ELF-1 (cell line): ENCODE measurements around the gene YIF1B.

Experiments used
- DNase-seq: peaks from one replicate; pipeline ENCODE4 v3.0.0-alpha.2; 2016; ENCODE audit warnings: low read depth, low spot score

Gene YIF1B, protein sequence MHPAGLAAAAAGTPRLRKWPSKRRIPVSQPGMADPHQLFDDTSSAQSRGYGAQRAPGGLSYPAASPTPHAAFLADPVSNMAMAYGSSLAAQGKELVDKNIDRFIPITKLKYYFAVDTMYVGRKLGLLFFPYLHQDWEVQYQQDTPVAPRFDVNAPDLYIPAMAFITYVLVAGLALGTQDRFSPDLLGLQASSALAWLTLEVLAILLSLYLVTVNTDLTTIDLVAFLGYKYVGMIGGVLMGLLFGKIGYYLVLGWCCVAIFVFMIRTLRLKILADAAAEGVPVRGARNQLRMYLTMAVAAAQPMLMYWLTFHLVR

DNA sequence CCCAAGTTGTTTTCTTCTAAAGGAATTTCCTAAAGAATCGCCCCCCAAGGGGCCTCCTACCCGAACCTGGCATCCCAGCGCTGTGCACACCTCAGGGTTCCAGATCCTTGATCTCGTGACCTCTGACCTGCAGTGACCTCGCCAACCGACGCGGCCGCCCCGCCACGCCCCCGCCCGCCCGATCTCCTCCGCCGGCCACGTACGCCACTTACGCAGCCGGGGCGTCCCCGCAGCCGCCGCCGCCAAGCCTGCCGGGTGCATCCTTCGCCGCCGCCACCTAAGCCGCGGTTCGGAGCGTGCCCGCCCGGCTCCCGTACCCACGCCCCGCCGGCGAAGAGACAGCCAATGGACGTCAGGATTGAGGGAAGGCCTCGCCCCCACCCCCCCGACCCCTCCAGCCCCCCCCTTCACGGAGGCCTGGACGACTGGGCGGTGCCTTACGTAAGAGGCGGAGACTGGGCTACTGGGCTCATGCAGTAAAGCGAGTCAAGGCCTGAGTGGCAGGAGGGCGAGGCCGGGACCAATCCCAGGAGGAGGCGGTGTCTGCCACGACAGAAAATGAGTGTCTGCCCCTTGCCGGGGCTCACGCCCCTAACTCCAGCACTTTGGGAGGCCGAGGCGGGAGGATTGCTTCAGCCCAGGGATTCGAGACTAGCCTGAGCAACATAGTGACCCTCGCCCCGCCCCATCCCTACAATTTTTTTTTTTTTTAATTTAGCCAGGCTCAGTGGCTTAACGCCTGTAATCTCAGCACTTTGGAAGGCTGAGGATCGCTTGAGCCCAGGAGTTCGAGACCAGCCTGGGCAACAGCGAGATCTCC, at the start of gene YIF1B:
Gene YIF1B (minus strand): TSS at position 291 of the 820 bp plus-strand sequence. CDS start 30 bp downstream, at position 261.
- peak; percentile 97 for DNase-seq

DNA sequence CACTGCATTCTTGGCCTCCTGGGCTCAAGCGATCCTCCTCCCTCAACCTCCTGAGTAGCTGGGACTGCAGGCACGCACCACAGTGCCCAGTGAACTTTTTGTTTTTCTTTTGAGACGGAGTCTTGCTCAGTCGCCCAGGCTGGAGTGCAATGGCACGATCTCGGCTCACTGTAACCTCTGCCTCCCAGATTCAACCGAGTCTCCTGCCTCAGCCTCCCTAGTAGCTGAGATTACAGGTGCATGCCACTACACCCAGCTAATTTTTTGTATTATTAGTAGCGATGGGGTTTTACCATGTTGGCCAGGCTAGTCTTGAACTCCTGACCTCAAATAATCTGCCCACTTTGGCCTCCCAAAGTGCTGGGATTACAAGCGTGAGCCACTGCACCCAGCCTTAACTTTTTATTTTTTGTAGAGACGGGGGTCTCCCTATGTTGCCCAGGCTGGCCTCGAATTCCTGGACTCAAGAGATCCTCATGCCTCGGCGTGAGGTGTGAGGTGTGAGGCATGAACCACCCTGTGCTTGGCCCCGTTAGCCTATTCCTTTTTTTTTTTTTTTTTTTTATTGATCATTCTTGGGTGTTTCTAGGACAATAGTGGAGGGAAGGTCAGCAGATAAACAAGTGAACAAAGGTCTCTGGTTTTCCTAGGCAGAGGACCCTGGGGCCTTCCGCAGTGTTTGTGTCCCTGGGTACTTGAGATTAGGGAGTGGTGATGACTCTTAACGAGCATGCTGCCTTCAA, 47.4 kb upstream of the YIF1B start:
- DNase-seq, result peak; percentile 22

DNA sequence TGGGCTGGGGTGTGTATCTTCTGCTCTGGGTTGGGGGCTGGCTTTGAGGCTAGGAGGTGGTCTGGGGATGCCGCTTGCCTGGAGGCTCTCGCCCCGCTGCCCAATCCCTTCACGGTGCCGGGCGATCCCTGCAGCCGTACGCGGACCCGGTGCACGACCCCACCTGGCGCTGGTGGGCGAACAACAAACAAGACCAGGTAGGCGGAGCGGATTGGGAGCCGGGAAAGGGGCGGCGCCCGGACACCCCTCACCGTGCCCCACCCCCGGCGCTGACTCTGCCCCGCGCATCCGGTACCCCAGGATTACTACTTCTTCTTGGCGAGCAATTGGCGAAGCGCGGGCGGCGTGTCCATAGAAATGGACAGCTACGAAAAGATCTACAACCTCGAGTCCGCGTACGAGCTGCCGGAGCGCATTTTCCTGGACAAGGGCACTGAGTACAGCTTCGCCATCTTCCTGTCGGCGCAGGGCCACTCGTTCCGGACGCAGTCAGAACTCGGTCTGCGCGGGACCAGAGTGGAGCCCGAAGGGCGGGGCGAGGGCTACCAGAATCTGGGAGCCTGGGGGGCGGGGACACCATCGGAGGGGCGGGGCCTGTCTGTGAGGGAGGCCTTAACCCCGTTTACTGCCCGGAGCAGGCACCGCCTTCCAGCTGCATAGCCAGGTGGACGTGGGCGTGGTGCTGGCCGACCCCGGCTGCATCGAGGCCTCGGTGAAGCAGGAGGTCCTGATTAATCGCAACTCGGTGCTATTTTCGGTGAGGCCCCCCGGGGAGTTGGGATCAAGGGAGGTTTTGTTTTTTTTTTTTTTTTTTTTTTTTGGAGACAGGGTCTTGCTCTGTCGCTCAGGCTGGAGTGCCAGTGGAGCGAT, 46.6 kb upstream of the YIF1B start:
- DNase-seq, result peak; percentile 89

DNA sequence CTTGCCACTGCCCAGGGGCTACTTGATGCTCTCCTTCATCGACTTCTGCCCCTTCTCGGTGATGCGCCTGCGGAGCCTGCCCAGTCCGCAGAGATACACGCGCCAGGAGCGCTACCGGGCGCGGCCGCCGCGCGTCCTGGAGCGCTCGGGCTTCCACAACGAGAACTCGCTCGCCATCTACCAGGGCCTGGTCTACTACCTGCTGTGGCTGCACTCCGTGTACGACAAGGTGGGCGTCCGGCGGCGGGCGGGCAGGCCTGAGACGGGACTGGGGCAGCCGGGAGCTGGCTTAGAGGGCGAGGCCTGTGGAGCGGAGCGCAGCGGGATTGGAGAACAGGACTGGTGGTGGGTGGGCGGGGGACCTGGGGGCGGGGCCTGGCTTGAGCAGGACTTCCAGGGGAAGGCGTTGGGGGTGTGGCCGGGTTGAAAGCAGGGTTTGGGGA, 45.9 kb upstream of the YIF1B start:
- peak; percentile 90 for DNase-seq

DNA sequence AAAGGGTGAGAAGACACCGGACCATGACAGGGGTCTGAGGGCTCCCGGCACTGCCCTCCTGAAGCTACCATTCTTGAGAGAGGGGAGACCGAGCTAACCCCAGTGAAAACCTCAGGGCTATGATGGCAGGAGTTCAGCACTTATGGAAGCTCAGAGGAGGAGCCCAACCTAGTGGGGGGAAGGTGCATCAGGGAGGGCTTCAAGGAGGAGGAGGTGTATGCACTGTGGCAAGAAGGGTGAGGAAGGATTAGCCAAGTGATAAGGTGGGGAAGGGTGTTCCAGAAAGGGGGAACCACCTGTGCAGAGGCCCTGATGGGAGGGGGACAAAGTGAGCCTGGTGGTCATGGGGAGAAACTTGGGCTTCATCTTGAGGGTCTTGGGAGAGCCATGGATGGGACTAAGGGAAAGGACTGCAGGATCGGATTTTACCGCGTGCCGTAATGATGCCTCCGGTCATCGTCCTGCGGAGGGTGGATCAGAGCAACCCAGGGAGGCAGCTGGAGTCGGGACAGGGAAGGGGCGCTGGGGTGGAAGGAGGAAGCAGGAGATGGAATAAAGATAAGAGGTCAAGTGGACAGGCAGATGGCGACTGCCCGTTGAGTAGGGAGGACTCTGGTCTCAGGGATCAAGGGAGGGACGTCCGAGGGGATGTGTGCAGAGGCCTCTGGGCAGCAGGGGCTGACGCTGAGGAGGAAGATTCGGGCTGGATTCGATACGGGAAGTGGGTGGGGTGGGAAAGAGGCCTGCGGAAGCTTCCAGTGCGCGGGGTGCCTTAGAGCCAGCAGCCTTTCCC, 45.3 kb upstream of the YIF1B start:
- no peak for DNase-seq

DNA sequence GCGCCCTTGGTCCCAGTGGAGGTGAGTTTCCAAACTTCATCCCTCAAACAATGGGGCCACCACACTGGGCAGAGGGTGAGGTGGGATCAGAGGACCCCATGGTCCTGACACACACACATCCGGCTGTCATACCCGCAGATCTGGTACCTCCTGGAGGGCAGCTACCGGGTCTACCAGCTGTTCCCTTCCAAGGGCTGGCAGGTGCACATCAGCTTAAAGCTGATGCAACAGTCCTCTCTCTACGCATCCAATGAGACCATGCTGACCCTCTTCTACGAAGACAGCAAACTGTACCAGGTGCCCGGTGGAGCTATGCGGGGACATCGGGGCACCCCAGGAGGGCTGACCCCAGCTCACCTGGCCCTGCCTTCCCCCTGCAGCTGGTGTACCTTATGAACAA, 44.6 kb upstream of the YIF1B start:
- DNase-seq, result no peak

DNA sequence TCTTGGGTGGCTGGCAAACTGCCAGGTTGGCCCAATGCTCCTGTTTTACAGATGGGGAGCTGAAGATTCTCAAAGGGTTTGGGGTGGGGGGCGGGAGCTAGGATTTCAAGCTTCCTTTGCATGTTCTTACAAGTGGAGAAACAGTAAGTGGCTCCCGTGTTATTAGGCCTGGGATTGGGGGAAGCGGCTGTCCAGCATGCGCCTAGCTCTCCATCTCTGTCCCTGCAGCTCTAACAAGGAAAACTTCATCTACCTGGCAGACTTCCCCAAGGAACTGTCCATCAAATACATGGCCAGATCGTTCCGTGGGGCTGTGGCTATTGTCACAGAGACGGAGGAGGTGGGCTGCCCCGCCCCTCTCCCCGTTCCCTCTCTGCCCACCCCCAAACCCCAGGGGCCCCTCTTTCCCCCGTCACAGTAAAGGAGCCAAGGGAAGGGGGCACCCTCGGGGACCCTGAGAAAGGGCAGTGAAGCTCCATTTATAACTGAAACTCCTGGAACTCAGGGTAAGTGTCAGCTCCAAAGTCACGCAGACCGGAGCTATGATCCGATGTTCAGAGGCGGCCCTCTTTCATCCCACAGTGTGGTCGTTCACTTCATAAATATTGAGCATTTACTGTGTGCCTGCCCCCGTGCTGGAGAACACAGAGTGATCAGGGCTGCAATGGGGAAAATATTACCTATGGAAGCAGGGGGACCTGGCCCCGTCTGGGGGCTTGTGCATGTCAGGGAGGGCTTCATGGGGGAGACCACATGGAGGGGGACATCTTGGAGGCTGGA, 43.7 kb upstream of the YIF1B start:
- DNase-seq, result no peak

DNA sequence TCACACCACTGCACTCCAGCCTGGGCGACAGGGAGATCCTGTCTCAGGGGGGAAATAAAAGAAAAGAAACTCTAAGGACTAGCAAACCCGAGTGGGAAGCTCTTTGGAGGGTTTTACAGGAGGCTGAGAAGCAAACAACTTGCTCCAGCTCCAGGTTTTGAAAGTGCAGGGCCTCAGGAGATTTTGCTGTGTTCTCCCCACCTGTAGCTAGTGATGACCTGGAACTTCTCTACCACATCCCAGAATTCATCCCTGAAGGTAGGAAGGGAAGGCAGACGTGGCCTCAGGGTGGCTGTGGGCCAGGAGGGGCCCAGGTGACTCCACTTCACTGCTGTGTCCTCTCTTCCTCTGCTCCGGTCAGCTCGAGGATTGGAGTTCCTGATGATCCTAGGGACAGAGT, 42.3 kb upstream of the YIF1B start:
- DNase-seq, result no peak

DNA sequence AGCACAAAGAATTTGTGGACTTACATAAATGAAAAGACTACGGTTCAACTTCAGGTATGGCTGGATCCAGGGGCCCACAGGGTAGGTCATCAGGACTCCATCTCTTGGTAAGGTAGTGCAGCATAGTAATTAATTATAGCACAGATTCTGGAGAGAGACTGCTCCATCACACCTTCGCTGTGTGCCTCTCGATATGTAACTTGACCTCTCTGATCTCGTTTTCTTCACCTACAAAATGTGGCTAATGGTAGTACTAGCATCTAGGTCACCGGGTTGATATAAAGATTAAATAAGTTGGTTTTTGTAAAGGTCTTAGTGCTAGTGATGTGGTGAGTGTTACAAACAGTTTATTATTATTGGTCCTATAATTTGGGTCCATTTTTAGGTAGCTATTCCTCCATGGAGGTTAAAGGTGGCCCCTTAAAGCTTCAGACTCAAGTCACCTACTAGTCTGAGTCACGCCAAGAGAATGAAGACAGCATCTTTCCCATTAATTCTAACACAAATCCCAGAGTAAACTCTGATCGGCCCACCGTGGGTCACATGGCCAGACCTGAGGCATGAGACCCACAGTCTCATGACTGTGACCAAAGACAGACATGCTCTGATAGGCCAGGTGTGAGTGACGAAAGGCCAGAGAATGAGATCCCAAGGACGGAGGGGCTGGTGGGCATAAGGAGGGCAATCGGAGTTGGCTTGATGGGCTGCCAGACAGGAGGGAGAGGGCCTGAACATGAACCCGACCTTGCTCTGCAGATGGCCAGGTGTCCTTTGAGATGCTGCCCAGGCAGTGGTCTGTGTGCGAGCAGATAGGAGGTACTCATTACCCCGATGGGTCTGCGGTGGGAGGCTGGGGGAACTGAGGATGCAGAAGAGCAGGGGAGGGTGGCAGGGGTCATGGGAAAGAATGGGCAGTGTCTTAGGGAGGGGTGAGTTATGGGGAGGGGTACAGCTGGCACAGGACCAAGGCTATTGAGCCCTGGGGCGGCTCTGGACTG, 40.3 kb upstream of the YIF1B start:
- no peak for DNase-seq

DNA sequence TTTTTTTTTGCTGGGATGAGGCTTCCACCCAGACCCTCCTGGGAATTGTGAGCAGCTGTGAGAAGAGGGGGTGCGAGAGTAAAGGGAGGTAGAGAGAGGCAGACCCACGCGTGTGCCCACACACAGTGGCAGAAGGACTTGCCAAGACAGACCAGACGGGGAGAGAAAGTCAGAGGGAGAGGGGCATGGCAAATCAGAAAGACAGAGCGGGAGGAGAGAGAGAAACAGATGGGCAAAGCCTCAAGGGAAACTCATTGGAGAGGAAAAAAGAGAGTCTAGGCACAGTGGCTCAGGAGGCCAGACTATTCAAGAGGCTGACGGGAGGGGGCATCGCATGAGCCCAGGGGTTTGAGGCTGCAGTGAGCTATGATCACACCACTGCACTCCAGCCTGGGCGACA, 36.9 kb upstream of the YIF1B start:
- DNase-seq, result no peak

DNA sequence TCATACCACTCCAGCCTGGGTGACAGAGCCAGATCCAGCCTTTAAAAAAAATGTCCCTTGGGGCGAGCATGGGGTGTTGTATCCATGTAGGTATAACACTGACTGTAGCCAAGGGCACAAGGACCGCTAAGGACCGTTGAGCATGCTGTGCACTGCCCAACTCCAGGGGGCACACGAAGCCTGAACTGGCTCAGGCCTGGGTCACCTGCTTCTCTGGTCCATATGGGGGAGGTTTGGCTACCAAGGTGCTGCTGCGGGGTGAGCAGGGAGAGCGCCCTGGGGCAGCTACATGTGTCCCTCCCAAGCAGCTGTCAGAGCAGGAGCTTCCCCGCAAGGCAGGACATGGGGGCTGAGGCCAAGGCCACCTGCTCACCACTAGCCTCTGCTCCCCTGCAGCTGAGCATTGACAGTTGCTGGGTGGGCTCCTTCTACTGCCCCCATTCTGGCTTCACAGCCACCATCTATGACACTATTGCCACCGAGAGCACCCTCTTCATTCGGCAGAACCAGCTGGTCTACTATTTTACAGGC, 36.2 kb upstream of the YIF1B start:
- DNase-seq, result no peak

DNA sequence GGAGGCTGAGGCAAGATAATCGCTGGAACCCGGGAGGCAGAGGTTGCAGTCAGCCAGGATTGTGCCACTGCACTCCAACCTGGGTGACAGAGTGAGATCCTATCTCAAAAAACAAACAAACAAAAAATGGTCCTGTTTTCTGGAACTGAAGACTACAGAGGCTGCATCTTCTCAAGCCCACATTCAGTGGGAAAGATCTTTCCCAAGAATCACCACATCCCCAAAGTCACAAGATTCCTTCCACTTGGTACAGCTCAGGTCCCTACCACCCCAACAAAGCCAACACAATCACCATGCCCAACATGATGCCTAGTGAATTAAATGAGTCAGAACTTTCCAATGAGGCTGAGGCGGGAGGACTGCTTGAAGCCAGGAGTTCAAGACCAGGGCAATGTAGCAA, 35.1 kb upstream of the YIF1B start:
- no peak for DNase-seq

DNA sequence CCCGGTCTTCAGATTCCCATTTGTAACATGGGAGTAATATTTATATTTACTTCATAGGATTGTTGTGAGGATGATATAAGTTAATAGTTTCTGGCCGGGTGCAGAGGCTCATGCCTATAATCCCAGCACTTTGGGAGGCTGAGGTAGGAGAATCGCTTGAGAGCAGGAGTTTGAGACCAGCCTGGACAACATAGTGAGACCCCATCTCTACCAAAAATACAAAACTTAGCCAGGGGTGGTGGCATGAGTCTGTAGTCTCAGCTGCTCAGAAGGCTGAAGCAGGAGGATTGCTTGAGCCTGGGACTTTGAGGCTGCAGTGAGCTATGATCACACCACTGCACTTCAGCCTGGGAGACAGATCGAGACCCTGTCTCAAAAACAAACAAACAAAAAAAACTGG, 31.1 kb upstream of the YIF1B start:
- peak; percentile 27 for DNase-seq

DNA sequence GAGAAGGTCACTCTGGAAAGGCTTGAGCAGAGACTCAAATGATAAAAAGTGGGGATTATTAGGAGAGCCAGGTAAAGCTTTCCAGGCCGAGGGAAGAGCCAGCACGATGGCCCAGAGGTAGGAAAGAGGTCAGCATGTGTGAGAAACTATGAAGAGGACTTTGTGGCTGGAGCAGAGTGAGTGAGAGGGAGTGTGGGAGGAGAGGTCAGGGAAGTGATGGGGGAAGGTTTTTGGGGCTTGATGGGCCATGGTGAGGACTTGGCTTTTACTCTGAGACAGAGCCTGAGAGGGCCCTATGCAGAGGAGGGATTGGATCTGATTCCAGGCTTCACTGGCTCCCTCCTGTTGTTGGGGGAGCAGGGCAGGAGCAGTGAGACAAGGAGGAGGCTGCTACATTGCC, 25.2 kb upstream of the YIF1B start:
- DNase-seq, result no peak

DNA sequence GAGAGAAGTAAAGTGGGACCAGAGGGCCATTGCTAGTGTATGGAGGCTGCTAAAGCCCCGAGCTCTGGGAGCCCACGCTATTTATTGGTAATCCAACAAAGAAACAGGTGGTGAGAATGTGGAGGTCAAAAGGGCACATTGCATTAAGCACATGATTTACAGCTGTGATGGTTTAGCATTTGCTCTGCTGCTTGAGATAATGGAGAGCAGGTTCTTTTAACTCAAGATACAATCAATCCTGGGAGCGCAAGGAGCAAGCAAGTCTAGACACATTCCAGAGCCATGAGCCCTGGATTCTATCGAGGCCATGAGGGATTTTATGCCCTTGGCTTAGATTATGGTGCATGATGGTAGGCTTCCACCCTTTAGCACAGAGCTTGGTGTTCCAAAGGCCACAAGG, 23.3 kb upstream of the YIF1B start:
- peak; percentile 63 for DNase-seq

DNA sequence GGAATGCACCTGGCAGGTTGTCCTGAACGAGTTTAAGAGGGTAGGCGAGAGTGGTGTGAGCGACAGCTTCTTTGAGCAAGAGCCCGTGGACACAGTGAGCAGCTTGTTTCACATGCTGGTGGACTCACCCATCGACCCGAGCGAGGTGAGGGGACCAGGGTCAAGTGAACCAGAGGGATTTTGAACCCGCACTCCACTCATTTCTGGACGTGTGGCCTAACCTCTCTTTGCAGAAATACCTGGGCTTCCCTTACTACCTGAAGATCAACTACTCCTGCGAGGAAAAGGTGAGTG, 21.6 kb upstream of the YIF1B start:
- no peak for DNase-seq

DNA sequence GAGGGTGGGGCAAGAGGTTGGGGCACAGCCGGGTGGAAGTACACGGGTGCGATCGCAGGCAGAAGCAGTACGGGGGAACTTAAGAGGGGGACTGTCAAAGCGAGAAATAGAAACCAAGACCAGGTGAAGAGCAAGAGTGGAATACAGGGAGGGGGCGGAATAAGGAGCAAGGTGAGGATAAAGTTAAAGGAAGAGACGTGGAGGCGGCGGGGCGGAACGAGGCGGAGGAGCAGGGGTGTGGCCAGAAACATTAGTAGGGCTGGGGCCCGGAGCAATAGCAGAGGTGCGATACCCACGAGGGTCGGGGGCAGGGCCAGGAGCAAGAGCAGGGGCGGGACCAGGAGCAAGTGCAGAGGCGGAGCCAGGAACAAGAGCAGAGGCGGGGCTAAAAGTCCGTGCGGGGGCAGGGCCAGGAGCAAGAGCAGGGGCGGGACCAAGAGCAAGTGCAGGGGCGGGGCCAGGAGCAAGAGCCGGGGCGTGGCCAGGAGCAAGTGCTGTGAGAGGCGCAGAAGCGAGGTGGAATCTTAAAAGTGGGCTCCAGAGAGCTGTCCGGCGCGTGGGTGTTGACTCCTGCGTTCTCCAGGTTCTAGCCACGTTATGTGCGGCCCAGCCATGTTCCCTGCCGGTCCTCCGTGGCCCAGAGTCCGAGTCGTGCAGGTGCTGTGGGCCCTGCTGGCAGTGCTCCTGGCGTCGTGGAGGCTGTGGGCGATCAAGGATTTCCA, 21.1 kb upstream of the YIF1B start:
- peak; percentile 96 for DNase-seq
